HepG2 (cell line): ENCODE measurements around the gene MPG. TPM values are rescaled to one million over a fixed set of nuclear protein-coding genes. Genes with fewer than 3 reads are reported as not detected.

ENCODE experiments used
- ATAC-seq: fragments of 200-7000 bp; cut with Tn5 transposase; 3 replicates; pipeline ENCODE4 v1.9.1; 2020; ENCODE audit warnings: mild to moderate bottlenecking, moderate library complexity
- BruUV-seq: library from RNA; stranded (reverse); fragments of 400-500 nt; replicated peaks from 2 replicates; lab custom pipeline; 2021; lab: Mats Ljungman, UMichigan
- CTCF ChIA-PET: fragments of 300-600 bp; formaldehyde crosslinking; extraction: SDS; loops from one replicate; lab custom pipeline; 2021; ENCODE audit warnings: low total read pairs, inconsistent platforms, low intra/inter-chr PET ratio; lab: Yijun Ruan, JAX
- POLR2A ChIA-PET: fragments of 350-600 bp; sonication (Branson Sonifier 250); formaldehyde crosslinking; loops from one replicate; lab custom pipeline; 2020; ENCODE audit warnings: antibody characterized with exemption, inconsistent platforms; lab: Yijun Ruan, JAX
- DNase-seq: peaks from one replicate; pipeline ENCODE4 v3.0.0-alpha.2; 2015; ENCODE audit warnings: low spot score
- FAIRE-seq: peaks from 3 replicates; lab custom pipeline; 2011; peaks lifted over from hg19 to GRCh38; lab: Jason Lieb, UNC
- H2AFZ ChIP-seq: one replicate; pipeline ENCODE4 v1.6.1; 2011; ENCODE audit warnings: low read length, inconsistent platforms
- H3K27ac ChIP-seq: fragments of 300-600 bp; 3 replicates; pipeline ENCODE4 v1.8.0; 2011; ENCODE audit warnings: mixed run types, mild to moderate bottlenecking, mixed read lengths, low read length, inconsistent platforms; ENCODE audit not compliant: insufficient read depth; ENCODE audit errors: extremely low read length
- H3K27me3 ChIP-seq, 2 experiments: fragments of 200-600 bp in 1 of 2; 2 replicates in 1 of 2; 3 replicates in 1 of 2; pipeline versions ENCODE4 v1.6.0 to v1.8.0; 2011; ENCODE audit warnings: low read length in 2 of 2, mild to moderate bottlenecking in 2 of 2, moderate library complexity in 2 of 2, inconsistent platforms in 1 of 2; ENCODE audit not compliant: insufficient read depth in 2 of 2, control insufficient read depth in 1 of 2
- H3K36me3 ChIP-seq, 2 experiments: fragments of 200-600 bp in 1 of 2; replicated peaks in 1 of 2; 2 replicates in 1 of 2; 3 replicates in 1 of 2; pipeline versions ENCODE4 v1.5.1 to v1.8.0; 2011; ENCODE audit warnings: low read length in 2 of 2, inconsistent platforms in 1 of 2; ENCODE audit not compliant: insufficient read depth in 2 of 2, control insufficient read depth in 1 of 2
- H3K4me1 ChIP-seq: 2 replicates; pipeline ENCODE4 v1.5.1; 2012; ENCODE audit warnings: low read length, inconsistent platforms; ENCODE audit not compliant: insufficient read depth
- H3K4me2 ChIP-seq: 2 replicates; pipeline ENCODE4 v1.6.0; 2011; ENCODE audit warnings: low read depth, low read length, inconsistent platforms
- H3K4me3 ChIP-seq, 3 experiments: fragments of 200-600 bp in 1 of 3; sonication (generic), shearing (Covaris generic) in 1 of 3; replicated peaks in 1 of 3; 2 replicates each; pipeline ENCODE4 v1.5.1; 2011 to 2016; ENCODE audit warnings: low read length in 3 of 3, inconsistent platforms in 2 of 3, low read depth in 2 of 3, mild to moderate bottlenecking in 2 of 3, control low read depth in 1 of 3, mixed read lengths in 1 of 3; ENCODE audit not compliant: insufficient read depth in 1 of 3
- H3K79me2 ChIP-seq: one replicate; pipeline ENCODE4 v1.6.1; 2011; ENCODE audit warnings: low read length, inconsistent platforms; ENCODE audit not compliant: insufficient read depth
- H3K9ac ChIP-seq: 2 replicates; pipeline ENCODE4 v1.6.0; 2011; ENCODE audit warnings: mild to moderate bottlenecking, low read depth, low read length, inconsistent platforms; ENCODE audit not compliant: insufficient read depth
- H3K9me3 ChIP-seq: 2 replicates; pipeline ENCODE4 v1.5.1; 2012; ENCODE audit warnings: mild to moderate bottlenecking, low read length
- H4K20me1 ChIP-seq: 2 replicates; pipeline ENCODE4 v1.6.0; 2011; ENCODE audit warnings: inconsistent platforms, mild to moderate bottlenecking, low read length, moderate library complexity; ENCODE audit not compliant: insufficient read depth
- GPN1 ChIP-seq: sonication (generic); formaldehyde crosslinking; IDR thresholded peaks from 2 replicates; pipeline ENCODE4 v1.5.1; 2020; ENCODE audit warnings: missing genetic modification reagents, borderline replicate concordance
- MAZ ChIP-seq, 2 experiments: sonication (generic) in 1 of 2; formaldehyde crosslinking in 1 of 2; IDR thresholded peaks; 2 replicates each; pipeline versions ENCODE4 v1.5.0 to v1.6.1; 2012 to 2020; ENCODE audit warnings: low read depth in 2 of 2, mild to moderate bottlenecking in 2 of 2, borderline replicate concordance in 1 of 2, improper control_type of control experiment in 1 of 2, low read length in 1 of 2, missing genetic modification reagents in 1 of 2, moderate library complexity in 1 of 2
- NONO ChIP-seq, 2 experiments: fragments of 450-650 bp in 1 of 2; sonication (generic) in 1 of 2; formaldehyde crosslinking in 1 of 2; IDR thresholded peaks in 1 of 2; conservative IDR thresholded peaks in 1 of 2; 2 replicates each; pipeline versions ENCODE4 v1.6.1 to v1.8.0; 2017 to 2022; ENCODE audit warnings: mild to moderate bottlenecking in 1 of 2, missing genetic modification reagents in 1 of 2, moderate library complexity in 1 of 2
- SOX13 ChIP-seq, 3 experiments: fragments of 450-650 bp in 1 of 3; sonication (generic) in 1 of 3; formaldehyde crosslinking in 1 of 3; IDR thresholded peaks in 2 of 3; conservative IDR thresholded peaks in 1 of 3; 2 replicates each; pipeline versions ENCODE4 v1.5.0 to v1.6.1; 2016 to 2020; ENCODE audit warnings: antibody characterized with exemption in 1 of 3, mild to moderate bottlenecking in 1 of 3, missing compliant biosample characterization in 1 of 3, missing genetic modification reagents in 1 of 3, moderate library complexity in 1 of 3
- TEAD3 ChIP-seq: optimal IDR thresholded peaks from 2 replicates; pipeline ENCODE3; 2016; ENCODE audit warnings: borderline replicate concordance
- ZFP90 ChIP-seq: sonication (generic); formaldehyde crosslinking; IDR thresholded peaks from 2 replicates; pipeline ENCODE4 v1.8.0; 2022; ENCODE audit warnings: missing genetic modification reagents, mild to moderate bottlenecking, inconsistent platforms, borderline replicate concordance
- ZNF629 ChIP-seq: sonication (generic); formaldehyde crosslinking; conservative IDR thresholded peaks from 2 replicates; pipeline ENCODE4 v1.5.0; 2020; ENCODE audit warnings: missing genetic modification reagents
- ZNF788 ChIP-seq: sonication (generic); formaldehyde crosslinking; IDR thresholded peaks from 2 replicates; pipeline ENCODE4 v1.5.0; 2020; ENCODE audit warnings: mild to moderate bottlenecking, missing genetic modification reagents, borderline replicate concordance
- WGBS: methylation state at CpG from one replicate; pipeline ENCODE4 v1.1.6; 2017; ENCODE audit warnings: low lambda C conversion rate; 5-methylcytosine and 5-hydroxymethylcytosine counted together
- in situ Hi-C: cut with HindIII; loops from 2 replicates; pipeline ENCODE4 v1.10.0; 2017; ENCODE audit warnings: low pct_unique_long_range_greater_than_20kb; ENCODE audit not compliant: extremely low pct_ligation_motif_present
- intact Hi-C: fragments of 100-400 bp; cut with micrococcal nuclease; formaldehyde crosslinking; loops from one replicate; pipeline ENCODE4 v1.10.0; 2022; ENCODE audit not compliant: unreplicated experiment
- polyA plus RNA-seq, 8 experiments: library from polyadenylated mRNA; depleted of rRNA in 3 of 8; stranded (reverse) in 7 of 8; unstranded in 1 of 8; fragments of >200 nt; fragmentation: Illumina TruSeq in 4 of 8; extraction: Trizol in 4 of 8; gene quantifications; 2 replicates each; pipeline versions ENCODE4 v1.2.1 to v1.2.3, GENCODE V29; 2011 to 2016; ENCODE audit warnings: low read depth in 4 of 8, missing spikeins in 1 of 8, mixed read lengths in 1 of 8; ENCODE audit not compliant: insufficient read depth in 1 of 8
- total RNA-seq, 5 experiments: library from RNA; depleted of rRNA; stranded (reverse); fragments of >200 nt; fragmentation: Illumina TruSeq; extraction: Trizol; gene quantifications; 2 replicates each; pipeline ENCODE4 v1.2.3, GENCODE V29; 2016; ENCODE audit warnings: low read depth in 1 of 5
- TF ChIP-seq, protein P1 (sequence below): sonication (generic); formaldehyde crosslinking; IDR thresholded peaks from 2 replicates; pipeline ENCODE4 v1.9.0; 2022; ENCODE audit warnings: missing genetic modification reagents, mild to moderate bottlenecking, borderline replicate concordance

The MPG gene
- total and polyA plus RNA-seq, 2 of the 13 experiments (the other 11 are each of a cell fraction or from before 2014, with no cell fraction given), result 59.1 to 62.5 TPM

DNA sequence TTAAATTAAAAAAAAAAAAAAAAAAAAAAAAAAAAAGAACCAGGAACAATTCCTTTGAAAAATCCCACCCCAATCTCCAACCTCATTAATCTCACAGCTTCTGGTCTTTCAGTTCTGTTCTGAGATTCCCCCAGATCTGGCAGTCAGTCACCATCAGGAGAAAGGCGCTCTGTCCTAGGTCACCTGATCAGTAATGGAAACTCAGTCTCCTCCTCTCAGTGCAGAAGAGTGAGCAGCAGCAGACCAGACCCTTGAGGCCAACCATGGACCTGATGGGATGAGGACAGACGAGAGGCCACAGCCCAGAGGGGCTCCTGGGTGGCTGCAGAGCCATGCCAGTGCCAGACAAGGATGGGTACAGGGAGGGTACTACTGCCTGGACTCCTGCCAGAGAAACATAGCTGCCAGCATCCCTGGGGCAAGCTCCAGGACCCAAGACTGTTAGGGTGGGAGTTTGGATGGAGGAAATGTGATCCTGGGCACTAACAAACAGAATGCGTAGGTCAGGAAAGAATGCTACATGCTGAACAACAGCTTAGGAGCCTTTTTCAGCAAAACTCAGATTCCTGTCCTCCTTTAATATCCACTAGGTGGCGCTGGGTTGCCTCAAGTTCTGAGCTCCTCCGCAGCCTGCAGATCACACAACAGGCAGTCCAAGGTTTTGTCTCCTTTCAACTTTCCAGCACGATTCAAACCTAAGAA lies 28.7 kb downstream of the MPG start (continued):
- TF ChIP-seq, protein P1, sequence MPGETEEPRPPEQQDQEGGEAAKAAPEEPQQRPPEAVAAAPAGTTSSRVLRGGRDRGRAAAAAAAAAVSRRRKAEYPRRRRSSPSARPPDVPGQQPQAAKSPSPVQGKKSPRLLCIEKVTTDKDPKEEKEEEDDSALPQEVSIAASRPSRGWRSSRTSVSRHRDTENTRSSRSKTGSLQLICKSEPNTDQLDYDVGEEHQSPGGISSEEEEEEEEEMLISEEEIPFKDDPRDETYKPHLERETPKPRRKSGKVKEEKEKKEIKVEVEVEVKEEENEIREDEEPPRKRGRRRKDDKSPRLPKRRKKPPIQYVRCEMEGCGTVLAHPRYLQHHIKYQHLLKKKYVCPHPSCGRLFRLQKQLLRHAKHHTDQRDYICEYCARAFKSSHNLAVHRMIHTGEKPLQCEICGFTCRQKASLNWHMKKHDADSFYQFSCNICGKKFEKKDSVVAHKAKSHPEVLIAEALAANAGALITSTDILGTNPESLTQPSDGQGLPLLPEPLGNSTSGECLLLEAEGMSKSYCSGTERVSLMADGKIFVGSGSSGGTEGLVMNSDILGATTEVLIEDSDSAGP, result 0 out of 2 replicates have a peak, but pooled peaks have one; percentile 17
- TF ChIP-seq ZFP90 (CRISPR knock-in tag), result no peak
- TF ChIP-seq SOX13 (IDR thresholded peaks at IDR 0.05), result no peak
- TF ChIP-seq SOX13 (CRISPR knock-in tag; conservative IDR thresholded peaks at IDR 0.05 in 1 of 2, IDR thresholded peaks at IDR 0.05 in 1 of 2), result 0 out of 4 replicates have a peak, but pooled peaks of 1 of the 2 experiments have one; percentile 5
- peak; percentile 37; the same call in 1 of the 2 replicates for TF ChIP-seq ZNF788
- TF ChIP-seq MAZ (IDR thresholded peaks at IDR 0.05; ENCODE audit: borderline replicate concordance, low read depth, low read length), result no peak
- TF ChIP-seq MAZ (CRISPR knock-in tag; IDR thresholded peaks at IDR 0.05; ENCODE audit: low read depth), result 0 out of 2 replicates have a peak, but pooled peaks have one; percentile 23
- TF ChIP-seq GPN1 (CRISPR knock-in tag), result no peak
- TF ChIP-seq TEAD3 (CRISPR knock-in tag), result peak; percentile 45

DNA sequence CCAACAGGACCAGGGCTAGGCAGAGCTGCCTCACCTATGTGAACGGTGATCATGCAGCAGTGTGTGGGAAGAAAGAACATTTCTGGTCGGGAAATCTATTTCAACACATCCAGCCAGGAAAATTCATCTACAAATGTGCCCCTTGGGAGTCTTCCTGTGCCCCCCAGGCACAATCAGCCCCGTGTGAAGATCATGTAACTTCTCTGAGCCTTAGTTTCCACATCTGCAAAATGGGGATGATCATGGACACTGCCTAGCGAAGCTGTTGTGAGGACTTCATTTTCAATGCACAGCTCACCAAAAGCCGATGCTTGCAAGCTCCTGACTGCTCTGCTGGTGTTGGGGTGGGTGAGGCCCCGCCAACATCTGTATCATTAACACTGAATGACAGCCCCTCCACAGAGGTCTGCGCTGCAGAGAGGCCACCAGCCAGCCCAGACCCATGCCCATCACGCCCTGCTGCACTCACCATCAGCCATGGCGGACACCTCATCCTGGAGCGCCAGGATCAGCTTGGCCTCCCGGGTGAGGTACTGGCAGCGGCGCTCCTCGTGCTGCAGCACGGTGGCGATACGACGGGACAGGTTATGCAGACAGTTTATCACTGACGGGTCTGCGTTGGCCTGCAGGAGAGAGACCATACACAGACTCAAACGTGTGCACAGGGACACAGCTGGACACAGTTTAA lies 34.3 kb downstream of the MPG start:
- ATAC-seq, result no peak
- Histone ChIP-seq H3K27ac (no peak overlapping the region), H2AFZ (no peak overlapping the region), H3K9ac (no peak overlapping the region), H3K9me3 (no peaks in the 10 kb centered on the region), H3K79me2 (no peaks in the 10 kb centered on the region), H3K36me3 (peaks cover 2 to 42% of the 10 kb centered on the region in 2 experiments), H3K4me2 (no peak overlapping the region), H3K4me3 (no peak overlapping the region), H4K20me1 (0 out of 2 replicates have a peak, but pooled peaks cover under 1% of the 10 kb centered on the region), H3K27me3 (no peaks in the 10 kb centered on the region), H3K4me1 (peaks cover 11% of the 10 kb centered on the region)
- BruUV-seq, result no TSS peak
- FAIRE-seq, result no peak
- in situ Hi-C loops, result no loop called here
- POLR2A ChIA-PET, result no interaction called here
- DNase-seq, result no peak
- intact Hi-C loops, result no loop called here
- peak; percentile 55 for TF ChIP-seq ZNF629 (CRISPR knock-in tag)
- TF ChIP-seq NONO (IDR thresholded peaks at IDR 0.05), result no peak
- no peak for TF ChIP-seq NONO (CRISPR knock-in tag; conservative IDR thresholded peaks at IDR 0.05)
- CTCF ChIA-PET, result no interaction called here
- WGBS, result 95% methylated on average over 16 of the region's 21 CpGs
